K562 (cell line): Measurements from ENCODE around the gene TCF12. TPM values are rescaled to one million over a fixed set of nuclear protein-coding genes. Genes with fewer than 3 reads are reported as not detected.

ENCODE experiments used
- CTCF ChIP-seq, 3 experiments: IDR thresholded peaks in 2 of 3; conservative IDR thresholded peaks in 1 of 3; 2 replicates each; pipeline ENCODE4 v1.5.1; 2011 to 2012; ENCODE audit warnings: low read length in 3 of 3, mild to moderate bottlenecking in 3 of 3, control low read depth in 2 of 3, improper control_type of control experiment in 1 of 3, inconsistent platforms in 1 of 3, low read depth in 1 of 3, mixed read lengths in 1 of 3, moderate library complexity in 1 of 3; ENCODE audit not compliant: insufficient read depth in 2 of 3
- CUX1 ChIP-seq: fragments of 200-800 bp; sonication (Bioruptor generic); IDR thresholded peaks from 2 replicates; pipeline ENCODE4 v1.6.1; 2016; ENCODE audit warnings: missing genetic modification characterization, missing compliant biosample characterization
- DDX20 ChIP-seq: fragments of 450-650 bp; IDR thresholded peaks from 2 replicates; pipeline ENCODE4 v1.6.1; 2016; ENCODE audit warnings: missing genetic modification characterization, low read depth, mild to moderate bottlenecking, missing compliant biosample characterization, moderate library complexity
- ETS2 ChIP-seq: IDR thresholded peaks from 2 replicates; pipeline ENCODE4 v1.6.1; 2016; ENCODE audit warnings: borderline replicate concordance, missing genetic modification characterization, mild to moderate bottlenecking, moderate library complexity, missing compliant biosample characterization; ENCODE audit not compliant: poor library complexity, severe bottlenecking
- GABPA ChIP-seq: fragments of 200-800 bp; sonication (Bioruptor generic); conservative IDR thresholded peaks from 2 replicates; pipeline ENCODE4 v1.6.1; 2016; ENCODE audit warnings: low read depth, missing genetic modification characterization, missing compliant biosample characterization
- GMEB1 ChIP-seq: fragments of 250-450 bp; sonication (Bioruptor Pico); IDR thresholded peaks from 2 replicates; pipeline ENCODE4 v1.4.0; 2020; ENCODE audit warnings: mild to moderate bottlenecking
- GTF2F1 ChIP-seq: IDR thresholded peaks from 2 replicates; pipeline ENCODE4 v1.6.1; 2011; ENCODE audit warnings: low read depth, low read length, improper control_type of control experiment
- MTA2 ChIP-seq: fragments of 450-650 bp; IDR thresholded peaks from 2 replicates; pipeline ENCODE4 v1.6.1; 2016; ENCODE audit warnings: low read depth
- NR3C1 ChIP-seq: sonication (generic); formaldehyde crosslinking; IDR thresholded peaks from 2 replicates; pipeline ENCODE4 v1.8.1; 2022; ENCODE audit warnings: missing genetic modification reagents
- PBX2 ChIP-seq, 2 experiments: IDR thresholded peaks in 1 of 2; conservative IDR thresholded peaks in 1 of 2; 2 replicates each; pipeline ENCODE4 v1.6.1; 2016; ENCODE audit warnings: low read depth in 2 of 2, mild to moderate bottlenecking in 1 of 2, missing compliant biosample characterization in 1 of 2, missing genetic modification characterization in 1 of 2, moderate library complexity in 1 of 2
- TCF3 ChIP-seq: sonication (generic); formaldehyde crosslinking; IDR thresholded peaks from 2 replicates; pipeline ENCODE4 v1.4.0; 2020; ENCODE audit warnings: mild to moderate bottlenecking, missing genetic modification reagents
- ZNF12 ChIP-seq: sonication (generic); formaldehyde crosslinking; IDR thresholded peaks from 2 replicates; pipeline ENCODE4 v1.4.0; 2020; ENCODE audit warnings: mild to moderate bottlenecking, missing genetic modification reagents
- ZNF436 ChIP-seq: fragments of 250-450, 450-650 bp; sonication (Bioruptor Pico); formaldehyde crosslinking; IDR thresholded peaks from 2 replicates; pipeline ENCODE4 v1.7.0; 2020; ENCODE audit warnings: mild to moderate bottlenecking
- ZNF586 ChIP-seq: fragments of 450-650 bp; formaldehyde crosslinking; conservative IDR thresholded peaks from 2 replicates; pipeline ENCODE4 v1.4.0; 2020; ENCODE audit warnings: mild to moderate bottlenecking, moderate library complexity
- polyA plus RNA-seq, 8 experiments: library from polyadenylated mRNA; depleted of rRNA in 4 of 8; stranded (reverse) in 5 of 8; unstranded in 3 of 8; fragments of >200 nt; fragmentation: Nextera tagmentation in 2 of 8; fragmentation: Illumina TruSeq in 1 of 8; extraction: Ambion mirVana in 2 of 8; extraction: Trizol in 1 of 8; gene quantifications; 2 replicates each; pipeline versions ENCODE4 v1.2.1 to v1.2.3, GENCODE V29; 2011 to 2014; ENCODE audit warnings: inconsistent platforms in 1 of 8, missing spikeins in 1 of 8
- total RNA-seq, 7 experiments: library from RNA; depleted of rRNA in 6 of 7; stranded (reverse); fragments of >200 nt in 6 of 7; fragmentation: Illumina TruSeq in 2 of 7; extraction: Trizol in 2 of 7; gene quantifications; 2 replicates each; pipeline versions ENCODE4 v1.2.1 to v1.2.3, GENCODE V29; 2011 to 2021; ENCODE audit warnings: low replicate concordance in 1 of 7

The TCF12 gene
- total and polyA plus RNA-seq, 9 of the 15 experiments (the other 6 are each of a cell fraction or from before 2014, with no cell fraction given): 10.5 to 132 (median 52.9) TPM

- no peak for TF ChIP-seq MTA2
- no peak for TF ChIP-seq PBX2 (CRISPR knock-in tag; IDR thresholded peaks at IDR 0.05; ENCODE audit: low read depth)
- TF ChIP-seq PBX2 (tag; conservative IDR thresholded peaks at IDR 0.05; ENCODE audit: low read depth): 0 out of 2 replicates have a peak, but pooled peaks have one; percentile 27
- TF ChIP-seq ZNF436 (CRISPR knock-in tag): no peak
- TF ChIP-seq TCF3: peak; percentile 4; the same call in 1 of the 2 replicates
- TF ChIP-seq DDX20 (tag): no peak
- TF ChIP-seq ZNF586 (CRISPR knock-in tag): no peak
- TF ChIP-seq ETS2 (tag): no peak
- TF ChIP-seq CUX1 (CRISPR knock-in tag): no peak
- TF ChIP-seq GABPA (tag): peak; percentile 50
- peak; percentile 66; the same call in 1 of the 2 replicates for TF ChIP-seq ZNF12 (CRISPR knock-in tag)
- TF ChIP-seq NR3C1 (CRISPR knock-in tag): no peak
- no peak for TF ChIP-seq GTF2F1
- peak; percentile 22 to 39 (median 23); a peak in 3 of 6 replicates for TF ChIP-seq CTCF (IDR thresholded peaks at IDR 0.05 in 2 of 3, conservative IDR thresholded peaks at IDR 0.05 in 1 of 3; ENCODE audit: insufficient read depth in 2 of 3, low read depth in 1 of 3, low read length in 3 of 3)
- no peak for TF ChIP-seq GMEB1 (CRISPR knock-in tag)
These were observed 411.3 kb downstream of the TCF12 start (continued) for GRCh38 chr15:57329582-57330367.
